SK-N-SH (cell line): ENCODE data around the gene TFB1M. TPM values are rescaled to one million over a fixed set of nuclear protein-coding genes. Genes with fewer than 3 reads are reported as not detected.

Source experiments
- CTCF ChIA-PET: fragments of 300-600, 350-600 bp; formaldehyde crosslinking; extraction: SDS; loops from one replicate; lab custom pipeline; 2021; lab: Yijun Ruan, JAX
- POLR2A ChIA-PET: fragments of 350-600 bp; sonication (Branson Sonifier 250); formaldehyde crosslinking; extraction: SDS; loops from one replicate; lab custom pipeline; 2020; ENCODE audit warnings: antibody characterized with exemption, inconsistent platforms; lab: Yijun Ruan, JAX
- DNase-seq: peaks from one replicate; pipeline ENCODE4 v3.0.0; 2012
- H2AFZ ChIP-seq: fragments of 200-600 bp; sonication (generic); 2 replicates; pipeline ENCODE4 v1.8.1; 2016; ENCODE audit warnings: antibody characterized with exemption, mild to moderate bottlenecking, low read depth
- H3F3A ChIP-seq: fragments of 200-600 bp; sonication (generic); replicated peaks from 2 replicates; pipeline ENCODE3; 2016; ENCODE audit warnings: antibody characterized with exemption, mild to moderate bottlenecking; ENCODE audit not compliant: insufficient read depth
- H3K27ac ChIP-seq, 2 experiments: fragments of 200-500 bp in 1 of 2; fragments of 200-600 bp in 1 of 2; sonication (Bioruptor generic) in 1 of 2; sonication (generic), shearing (Covaris generic) in 1 of 2; 2 replicates each; pipeline versions ENCODE4 v1.5.1 to v1.6.1; 2014 to 2016; ENCODE audit warnings: low read depth in 2 of 2, inconsistent platforms in 1 of 2, low read length in 1 of 2, mild to moderate bottlenecking in 1 of 2, mixed read lengths in 1 of 2
- H3K27me3 ChIP-seq: fragments of 200-600 bp; sonication (generic), shearing (Covaris generic); 2 replicates; pipeline ENCODE4 v1.6.1; 2016; ENCODE audit warnings: mixed run types; ENCODE audit not compliant: insufficient read depth
- H3K36me3 ChIP-seq, 2 experiments: fragments of 200-500 bp in 1 of 2; fragments of 200-600 bp in 1 of 2; sonication (Bioruptor generic) in 1 of 2; sonication (generic) in 1 of 2; replicated peaks in 1 of 2; 2 replicates each; pipeline versions ENCODE3 to v1.5.1; 2014 to 2016; ENCODE audit warnings: low read length in 1 of 2, mild to moderate bottlenecking in 1 of 2; ENCODE audit not compliant: insufficient read depth in 2 of 2, control insufficient read depth in 1 of 2
- H3K4me1 ChIP-seq, 2 experiments: fragments of 200-500 bp in 1 of 2; fragments of 200-600 bp in 1 of 2; sonication (Bioruptor generic) in 1 of 2; sonication (generic), shearing (Covaris generic) in 1 of 2; 2 replicates each; pipeline versions ENCODE4 v1.5.1 to v1.6.1; 2014 to 2016; ENCODE audit warnings: low read depth in 1 of 2, low read length in 1 of 2, mixed run types in 1 of 2; ENCODE audit not compliant: insufficient read depth in 2 of 2, control insufficient read depth in 1 of 2
- H3K4me2 ChIP-seq: fragments of 200-600 bp; sonication (generic), shearing (Covaris generic); 2 replicates; pipeline ENCODE4 v1.6.1; 2017; ENCODE audit warnings: mixed run types
- H3K4me3 ChIP-seq, 2 experiments: fragments of 200-500 bp in 1 of 2; fragments of 200-600 bp in 1 of 2; sonication (Bioruptor generic) in 1 of 2; sonication (generic), shearing (Covaris generic) in 1 of 2; 2 replicates each; pipeline versions ENCODE4 v1.5.1 to v1.8.1; 2014 to 2016; ENCODE audit warnings: low read depth in 2 of 2, inconsistent platforms in 1 of 2, low read length in 1 of 2, mild to moderate bottlenecking in 1 of 2, mixed read lengths in 1 of 2, moderate library complexity in 1 of 2
- H3K79me2 ChIP-seq: fragments of 200-600 bp; sonication (generic); 2 replicates; pipeline ENCODE4 v1.8.1; 2017; ENCODE audit warnings: mild to moderate bottlenecking; ENCODE audit not compliant: insufficient read depth
- H3K9ac ChIP-seq: fragments of 200-600 bp; sonication (generic); 2 replicates; pipeline ENCODE4 v1.6.1; 2017; ENCODE audit warnings: mixed run types
- H3K9me2 ChIP-seq: fragments of 200-600 bp; sonication (generic); 2 replicates; pipeline ENCODE4 v1.6.1; 2017; ENCODE audit warnings: mixed run types
- H3K9me3 ChIP-seq: fragments of 200-600 bp; sonication (generic); 2 replicates; pipeline ENCODE4 v1.6.1; 2017; ENCODE audit warnings: mixed run types, mild to moderate bottlenecking, moderate library complexity
- H4K20me1 ChIP-seq: fragments of 200-600 bp; sonication (generic); 2 replicates; pipeline ENCODE4 v1.6.1; 2017; ENCODE audit warnings: mild to moderate bottlenecking, mixed run types; ENCODE audit not compliant: insufficient read depth
- ELF1 ChIP-seq: IDR thresholded peaks from 2 replicates; pipeline ENCODE4 v1.4.0; 2012
- EP300 ChIP-seq, 2 experiments: IDR thresholded peaks; 2 replicates each; pipeline versions ENCODE4 v1.4.0 to v1.6.1; 2012; ENCODE audit warnings: borderline replicate concordance in 1 of 2, low read depth in 1 of 2, low read length in 1 of 2
- EZH2phosphoT487 ChIP-seq: fragments of 200-600 bp; sonication (generic); IDR thresholded peaks from 2 replicates; pipeline ENCODE4 v1.6.1; 2017; ENCODE audit warnings: low read depth, mixed run types, mild to moderate bottlenecking, antibody characterized with exemption, moderate library complexity, borderline replicate concordance
- FOSL2 ChIP-seq: IDR thresholded peaks from 2 replicates; pipeline ENCODE4 v1.4.0; 2012; ENCODE audit warnings: low read depth, mild to moderate bottlenecking, moderate library complexity, borderline replicate concordance
- FOXM1 ChIP-seq: IDR thresholded peaks from 2 replicates; pipeline ENCODE4 v1.4.0; 2012; ENCODE audit warnings: low read depth, mild to moderate bottlenecking
- GABPA ChIP-seq: IDR thresholded peaks from 2 replicates; pipeline ENCODE4 v1.4.0; 2012; ENCODE audit warnings: low read depth, mild to moderate bottlenecking
- MEF2A ChIP-seq: IDR thresholded peaks from 2 replicates; pipeline ENCODE4 v1.4.0; 2012; ENCODE audit warnings: low read depth, borderline replicate concordance
- NFIC ChIP-seq: IDR thresholded peaks from 2 replicates; pipeline ENCODE4 v1.4.0; 2012; ENCODE audit warnings: borderline replicate concordance
- NRF1 ChIP-seq: IDR thresholded peaks from 2 replicates; pipeline ENCODE4 v1.6.1; 2012; ENCODE audit warnings: low read depth, mild to moderate bottlenecking, low read length
- POLR2AphosphoS5 ChIP-seq: IDR thresholded peaks from 2 replicates; pipeline ENCODE4 v1.6.1; 2012; ENCODE audit warnings: low read depth, low read length
- RAD21 ChIP-seq: IDR thresholded peaks from 2 replicates; pipeline ENCODE4 v1.6.1; 2012; ENCODE audit warnings: mild to moderate bottlenecking, low read length
- RCOR1 ChIP-seq: fragments of 150-350 bp; IDR thresholded peaks from 2 replicates; pipeline ENCODE4 v1.6.1; 2017; ENCODE audit warnings: antibody characterized with exemption, low read length
- RFX5 ChIP-seq: IDR thresholded peaks from 2 replicates; pipeline ENCODE4 v1.6.1; 2012; ENCODE audit warnings: mild to moderate bottlenecking, improper control_type of control experiment, low read length
- SIN3A ChIP-seq: IDR thresholded peaks from 2 replicates; pipeline ENCODE4 v1.6.1; 2012; ENCODE audit warnings: low read depth, mild to moderate bottlenecking, low read length, moderate library complexity, borderline replicate concordance
- SMC3 ChIP-seq: IDR thresholded peaks from 2 replicates; pipeline ENCODE4 v1.6.1; 2012; ENCODE audit warnings: low read depth, low read length, improper control_type of control experiment
- TAF1 ChIP-seq: IDR thresholded peaks from 2 replicates; pipeline ENCODE4 v1.6.1; 2012; ENCODE audit warnings: low read depth, mild to moderate bottlenecking, low read length, moderate library complexity, borderline replicate concordance
- TEAD4 ChIP-seq: IDR thresholded peaks from 2 replicates; pipeline ENCODE4 v1.4.0; 2012; ENCODE audit warnings: mild to moderate bottlenecking, borderline replicate concordance; ENCODE audit not compliant: insufficient read depth
- YY1 ChIP-seq: IDR thresholded peaks from 2 replicates; pipeline ENCODE4 v1.4.0; 2012; ENCODE audit warnings: low read depth, mild to moderate bottlenecking
- WGBS: methylation state at CpG from one replicate; pipeline ENCODE4 v1.1.6; 2017; ENCODE audit warnings: low lambda C conversion rate; 5-methylcytosine and 5-hydroxymethylcytosine counted together
- polyA plus RNA-seq, 3 experiments: library from polyadenylated mRNA; depleted of rRNA; stranded (reverse); fragments of >200 nt; gene quantifications; 2 replicates each; pipeline ENCODE4 v1.2.3, GENCODE V29; 2012
- TF ChIP-seq, protein P1 (sequence below): fragments of 150-350 bp; IDR thresholded peaks from 2 replicates; pipeline ENCODE4 v1.6.1; 2016; ENCODE audit warnings: mild to moderate bottlenecking, low read depth, low read length
- TF ChIP-seq, protein P2 (sequence below): IDR thresholded peaks from 2 replicates; pipeline ENCODE4 v1.4.0; 2012; ENCODE audit warnings: low read depth

TFB1M gene
- polyA plus RNA-seq, 1 of the 3 experiments (the other 2 are of a cell fraction) = 28.4 TPM

DNA sequence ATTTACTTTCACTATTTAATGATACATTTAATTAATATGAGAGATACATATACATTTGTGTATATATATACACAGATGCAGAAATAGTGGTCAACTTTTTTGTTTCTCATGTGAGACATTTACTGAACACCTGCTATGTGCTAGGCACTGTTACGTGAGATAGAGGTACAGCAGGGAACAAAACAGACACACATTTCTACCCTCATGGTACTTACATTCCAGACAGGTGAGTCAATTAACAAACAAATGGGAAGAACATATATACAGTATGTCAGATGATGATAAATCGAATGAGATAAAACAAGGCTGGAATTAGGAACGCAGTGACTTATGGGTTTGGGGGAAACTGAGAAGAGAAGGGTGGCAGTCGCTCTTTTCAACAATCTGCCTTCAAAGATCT lies 5.1 kb downstream of the TFB1M start:
- Histone ChIP-seq H3K4me2 (no peak overlapping the region), H3K79me2 (peaks cover 73% of the 10 kb centered on the region), H3K36me3 (peaks cover 60 to 66% of the 10 kb centered on the region in 2 experiments), H3K27me3 (no peaks in the 10 kb centered on the region), H3K4me1 (peaks cover 12 to 22% of the 10 kb centered on the region in 2 experiments), H2AFZ (no peak overlapping the region), H3K4me3 (no peak overlapping the region), H3K9me2 (no peaks in the 10 kb centered on the region), H3F3A (peaks cover 3% of the 10 kb centered on the region), H3K9me3 (no peaks in the 10 kb centered on the region), H3K9ac (no peak overlapping the region), H3K27ac (no peak overlapping the region; a peak in 1 of 4 replicates), H4K20me1 (no peaks in the 10 kb centered on the region)
- no peak for DNase-seq
- CTCF ChIA-PET = no interaction called here
- POLR2A ChIA-PET = no interaction called here
- 90% methylated on average over 4 of the region's 4 CpGs for WGBS
- no peak for TF ChIP-seq RAD21
- no peak for TF ChIP-seq SMC3
- no peak for TF ChIP-seq FOXM1
- TF ChIP-seq TAF1 = no peak
- TF ChIP-seq NFIC = no peak
- no peak for TF ChIP-seq EP300 (IDR thresholded peaks at IDR 0.05; ENCODE audit: borderline replicate concordance in 1 of 2, low read depth in 1 of 2, low read length in 1 of 2)
- no peak for TF ChIP-seq NRF1
- TF ChIP-seq MEF2A = no peak
- no peak for TF ChIP-seq FOSL2

DNA sequence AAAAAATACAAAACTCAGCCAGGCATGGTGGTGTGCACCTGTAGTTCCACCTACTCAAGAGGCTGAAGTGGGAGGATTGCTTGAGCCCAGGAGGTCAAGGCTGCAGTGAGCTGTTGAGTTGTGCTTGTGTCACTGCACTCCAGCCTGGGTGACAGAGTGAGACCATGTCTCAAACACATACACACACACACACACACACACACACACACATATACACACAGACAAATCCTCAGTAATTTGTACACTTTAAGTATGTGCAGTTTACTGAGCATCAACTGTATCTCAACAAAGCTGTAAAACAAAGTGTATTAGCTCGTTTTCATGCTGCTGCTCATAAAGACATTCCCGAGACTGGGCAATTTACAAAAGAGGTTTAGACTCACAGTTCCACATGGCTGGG lies 7.3 kb downstream of the TFB1M start:
- ChIA-PET CTCF (interaction anchor here (0.7 to 1.3 kb wide), 5 partner anchors 11 to 439 kb away, joined by 3 to 4 read pairs (median 4); no protein-coding TSS in a partner anchor), POLR2A (no interaction called here)
- peaks cover 59% of the 10 kb centered on the region for H3K79me2 ChIP-seq
- H3K27ac ChIP-seq = no peak overlapping the region
- no peak overlapping the region for H2AFZ ChIP-seq
- H3K4me2 ChIP-seq = no peak overlapping the region
- no peaks in the 10 kb centered on the region for H3K27me3 ChIP-seq
- no peaks in the 10 kb centered on the region for H4K20me1 ChIP-seq
- DNase-seq = no peak
- no peak overlapping the region for H3K9ac ChIP-seq
- peaks cover 8 to 14% of the 10 kb centered on the region in 2 experiments for H3K4me1 ChIP-seq
- peaks cover 77 to 78% of the 10 kb centered on the region in 2 experiments for H3K36me3 ChIP-seq
- no peaks in the 10 kb centered on the region for H3K9me3 ChIP-seq
- H3K4me3 ChIP-seq = no peak overlapping the region
- H3F3A ChIP-seq = peaks cover 3% of the 10 kb centered on the region
- 87% methylated on average over 2 of the region's 2 CpGs for WGBS
- no peaks in the 10 kb centered on the region for H3K9me2 ChIP-seq
- TF ChIP-seq EZH2phosphoT487 = no peak
- no peak for TF ChIP-seq GABPA
- no peak for TF ChIP-seq RAD21
- TF ChIP-seq YY1 = no peak

DNA sequence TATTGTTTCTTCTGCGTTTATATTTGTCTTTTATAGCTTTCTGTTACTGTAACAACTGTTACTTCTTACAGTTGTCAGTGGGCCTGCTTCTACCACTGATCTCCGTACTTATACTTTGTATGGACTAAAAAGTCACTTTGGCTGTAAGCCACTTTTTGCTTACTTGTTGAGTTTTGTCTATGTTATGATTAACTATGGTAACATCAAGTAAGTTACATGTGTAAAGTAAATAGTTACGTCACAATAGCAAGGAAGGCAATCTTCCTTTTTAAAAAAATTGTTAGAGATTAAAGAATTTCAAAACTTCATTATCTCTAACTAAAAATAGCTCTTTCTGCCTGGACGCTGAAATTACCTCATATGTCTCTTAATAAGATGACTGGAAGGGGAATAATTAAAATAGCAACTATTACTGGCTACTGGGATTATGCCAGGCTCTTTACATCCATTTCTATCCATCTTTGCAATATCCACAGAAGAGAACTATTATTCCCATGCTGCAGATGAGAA lies 10.9 kb downstream of the TFB1M start:
- H3K79me2 ChIP-seq = peaks cover 35% of the 10 kb centered on the region; the same call in 1 of the 2 replicates
- no peaks in the 10 kb centered on the region for H3K27me3 ChIP-seq
- H3K9me2 ChIP-seq = no peaks in the 10 kb centered on the region
- H3K36me3 ChIP-seq = peaks cover 60 to 75% of the 10 kb centered on the region in 2 experiments
- H3F3A ChIP-seq = no peaks in the 10 kb centered on the region
- H2AFZ ChIP-seq = no peak overlapping the region
- POLR2A ChIA-PET = no interaction called here
- no peak overlapping the region for H3K9ac ChIP-seq
- no peak overlapping the region for H3K4me2 ChIP-seq
- CTCF ChIA-PET = interaction anchor here (1.4 to 3.7 kb wide), 2 partner anchors 8 to 15 kb away, joined by 3 to 14 read pairs; no protein-coding TSS in a partner anchor
- H4K20me1 ChIP-seq = no peaks in the 10 kb centered on the region
- no peak overlapping the region for H3K4me3 ChIP-seq
- WGBS = 74% methylated on average over 4 of the region's 4 CpGs
- peaks cover 0 to 7% of the 10 kb centered on the region in 2 experiments; a peak in 2 of 4 replicates for H3K4me1 ChIP-seq
- no peaks in the 10 kb centered on the region for H3K9me3 ChIP-seq
- H3K27ac ChIP-seq = no peak overlapping the region
- no peak for DNase-seq
- TF ChIP-seq POLR2AphosphoS5 = no peak
- TF ChIP-seq NRF1 = no peak
- TF ChIP-seq EP300 (IDR thresholded peaks at IDR 0.05; ENCODE audit: borderline replicate concordance in 1 of 2, low read depth in 1 of 2, low read length in 1 of 2) = no peak
- TF ChIP-seq, protein P1, sequence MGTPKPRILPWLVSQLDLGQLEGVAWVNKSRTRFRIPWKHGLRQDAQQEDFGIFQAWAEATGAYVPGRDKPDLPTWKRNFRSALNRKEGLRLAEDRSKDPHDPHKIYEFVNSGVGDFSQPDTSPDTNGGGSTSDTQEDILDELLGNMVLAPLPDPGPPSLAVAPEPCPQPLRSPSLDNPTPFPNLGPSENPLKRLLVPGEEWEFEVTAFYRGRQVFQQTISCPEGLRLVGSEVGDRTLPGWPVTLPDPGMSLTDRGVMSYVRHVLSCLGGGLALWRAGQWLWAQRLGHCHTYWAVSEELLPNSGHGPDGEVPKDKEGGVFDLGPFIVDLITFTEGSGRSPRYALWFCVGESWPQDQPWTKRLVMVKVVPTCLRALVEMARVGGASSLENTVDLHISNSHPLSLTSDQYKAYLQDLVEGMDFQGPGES = no peak
- TF ChIP-seq SIN3A = no peak
- TF ChIP-seq NFIC = no peak
- TF ChIP-seq ELF1 = no peak
- TF ChIP-seq TEAD4 = no peak
- no peak for TF ChIP-seq RFX5
- TF ChIP-seq EZH2phosphoT487 = no peak
- TF ChIP-seq, protein P2, sequence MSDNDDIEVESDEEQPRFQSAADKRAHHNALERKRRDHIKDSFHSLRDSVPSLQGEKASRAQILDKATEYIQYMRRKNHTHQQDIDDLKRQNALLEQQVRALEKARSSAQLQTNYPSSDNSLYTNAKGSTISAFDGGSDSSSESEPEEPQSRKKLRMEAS = no peak
- TF ChIP-seq RAD21 = no peak
- TF ChIP-seq TAF1 = no peak
- no peak for TF ChIP-seq RCOR1
- no peak for TF ChIP-seq SMC3
